ENCODE measurements around the gene RILPL2. TPM values are rescaled to one million over a fixed set of nuclear protein-coding genes. Genes with fewer than 3 reads are reported as not detected.

Gene RILPL2
- total and polyA plus RNA-seq, 4 donors = 1.8 to 2.1 (median 2.0) TPM

GRCh38 chr12:123396543-123396942 lies 39.9 kb downstream of the RILPL2 start:
- Histone ChIP-seq H3K9me3 (ENCODE audit: control insufficient read depth in 4 of 4, low read length in 3 of 4) (no peaks in the 10 kb centered on the region), H3K27me3 (ENCODE audit: control insufficient read depth in 4 of 4, insufficient read depth in 4 of 4, low read length in 3 of 4) (no peaks in the 10 kb centered on the region), H3K9ac (ENCODE audit: low read depth in 1 of 2, low read length in 2 of 2) (no peak overlapping the region), H3K36me3 (ENCODE audit: control insufficient read depth in 4 of 4, insufficient read depth in 3 of 4, low read depth in 1 of 4, low read length in 3 of 4) (peaks cover 6 to 41% (median 29%) of the 10 kb centered on the region in 4 donors), H3K27ac (ENCODE audit: low read depth in 1 of 2, low read length in 2 of 2) (no peak overlapping the region), H3K4me3 (ENCODE audit: low read depth in 1 of 3, low read length in 3 of 3) (no peak overlapping the region), H3K4me1 (ENCODE audit: control insufficient read depth in 4 of 4, insufficient read depth in 4 of 4, low read length in 3 of 4) (peaks cover 2 to 11% (median 5%) of the 10 kb centered on the region in 4 donors)
- TF ChIP-seq SP1 (IDR thresholded peaks at IDR 0.05) (no peak), RXRA (IDR thresholded peaks at IDR 0.05) (no peak), NR2F2 (IDR thresholded peaks at IDR 0.05) (no peak), GABPA (IDR thresholded peaks at IDR 0.05 in 1 of 2, conservative IDR thresholded peaks at IDR 0.05 in 1 of 2) (no peak), HNF4G (IDR thresholded peaks at IDR 0.05) (no peak), TAF1 (conservative IDR thresholded peaks at IDR 0.05) (no peak), RAD21 (IDR thresholded peaks at IDR 0.05) (no peak), REST (IDR thresholded peaks at IDR 0.05) (no peak), CTCF (IDR thresholded peaks at IDR 0.05; ENCODE audit: low read depth, low read length, missing input control) (no peak), FOXA2 (IDR thresholded peaks at IDR 0.05) (no peak), EGR1 (IDR thresholded peaks at IDR 0.05; ENCODE audit: low read depth in 2 of 2) (no peak), ATF3 (IDR thresholded peaks at IDR 0.05) (no peak), FOXA1 (IDR thresholded peaks at IDR 0.05) (no peak), JUND (IDR thresholded peaks at IDR 0.05) (no peak), HNF4A (conservative IDR thresholded peaks at IDR 0.05) (no peak), YY1 (IDR thresholded peaks at IDR 0.05) (no peak), ZBTB33 (IDR thresholded peaks at IDR 0.05) (no peak)
- DNase-seq (ENCODE audit: low spot score) = no peak
- over 99% methylated on average over 2 of the region's 2 CpGs for WGBS

GRCh38 chr12:123395236-123395635 lies 41.2 kb downstream of the RILPL2 start:
- H3K9ac ChIP-seq (ENCODE audit: low read depth in 1 of 2, low read length in 2 of 2) = no peak overlapping the region
- H3K4me3 ChIP-seq (ENCODE audit: low read depth in 1 of 3, low read length in 3 of 3) = no peak overlapping the region
- H3K4me1 ChIP-seq (ENCODE audit: control insufficient read depth in 4 of 4, insufficient read depth in 4 of 4, low read length in 3 of 4) = peaks cover 3 to 16% (median 7%) of the 10 kb centered on the region in 4 donors
- DNase-seq (ENCODE audit: low spot score) = no peak
- H3K36me3 ChIP-seq (ENCODE audit: control insufficient read depth in 4 of 4, insufficient read depth in 3 of 4, low read depth in 1 of 4, low read length in 3 of 4) = peaks cover 6 to 41% (median 33%) of the 10 kb centered on the region in 4 donors
- no peaks in the 10 kb centered on the region for H3K27me3 ChIP-seq (ENCODE audit: control insufficient read depth in 4 of 4, insufficient read depth in 4 of 4, low read length in 3 of 4)
- H3K27ac ChIP-seq (ENCODE audit: low read depth in 1 of 2, low read length in 2 of 2) = no peak overlapping the region
- no peaks in the 10 kb centered on the region for H3K9me3 ChIP-seq (ENCODE audit: control insufficient read depth in 4 of 4, low read length in 3 of 4)
- 85% methylated on average over 5 of the region's 5 CpGs for WGBS
- TF ChIP-seq RAD21 (IDR thresholded peaks at IDR 0.05) (no peak), HNF4G (IDR thresholded peaks at IDR 0.05) (no peak), RXRA (IDR thresholded peaks at IDR 0.05) (no peak), ZBTB33 (IDR thresholded peaks at IDR 0.05) (no peak), YY1 (IDR thresholded peaks at IDR 0.05) (no peak), HNF4A (conservative IDR thresholded peaks at IDR 0.05) (no peak), TAF1 (conservative IDR thresholded peaks at IDR 0.05) (no peak), REST (IDR thresholded peaks at IDR 0.05) (no peak), ATF3 (IDR thresholded peaks at IDR 0.05) (no peak), NR2F2 (IDR thresholded peaks at IDR 0.05) (no peak)
